Measurements from ENCODE around the gene RAB25.

The RAB25 gene

GRCh38 chr1:156060937-156061636 is at the start of gene RAB25:
Gene RAB25, plus strand, starts transcription at chr1:156061160. Its CDS starts 241 bp downstream, at chr1:156061401.
- no peak within 1 kb of the TSS for H3K4me3 ChIP-seq (ENCODE audit: low read depth, low read length)
- TF ChIP-seq, protein P1, sequence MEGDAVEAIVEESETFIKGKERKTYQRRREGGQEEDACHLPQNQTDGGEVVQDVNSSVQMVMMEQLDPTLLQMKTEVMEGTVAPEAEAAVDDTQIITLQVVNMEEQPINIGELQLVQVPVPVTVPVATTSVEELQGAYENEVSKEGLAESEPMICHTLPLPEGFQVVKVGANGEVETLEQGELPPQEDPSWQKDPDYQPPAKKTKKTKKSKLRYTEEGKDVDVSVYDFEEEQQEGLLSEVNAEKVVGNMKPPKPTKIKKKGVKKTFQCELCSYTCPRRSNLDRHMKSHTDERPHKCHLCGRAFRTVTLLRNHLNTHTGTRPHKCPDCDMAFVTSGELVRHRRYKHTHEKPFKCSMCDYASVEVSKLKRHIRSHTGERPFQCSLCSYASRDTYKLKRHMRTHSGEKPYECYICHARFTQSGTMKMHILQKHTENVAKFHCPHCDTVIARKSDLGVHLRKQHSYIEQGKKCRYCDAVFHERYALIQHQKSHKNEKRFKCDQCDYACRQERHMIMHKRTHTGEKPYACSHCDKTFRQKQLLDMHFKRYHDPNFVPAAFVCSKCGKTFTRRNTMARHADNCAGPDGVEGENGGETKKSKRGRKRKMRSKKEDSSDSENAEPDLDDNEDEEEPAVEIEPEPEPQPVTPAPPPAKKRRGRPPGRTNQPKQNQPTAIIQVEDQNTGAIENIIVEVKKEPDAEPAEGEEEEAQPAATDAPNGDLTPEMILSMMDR (IDR thresholded peaks at IDR 0.05; ENCODE audit: low read depth, low read length), result no peak

DNA sequence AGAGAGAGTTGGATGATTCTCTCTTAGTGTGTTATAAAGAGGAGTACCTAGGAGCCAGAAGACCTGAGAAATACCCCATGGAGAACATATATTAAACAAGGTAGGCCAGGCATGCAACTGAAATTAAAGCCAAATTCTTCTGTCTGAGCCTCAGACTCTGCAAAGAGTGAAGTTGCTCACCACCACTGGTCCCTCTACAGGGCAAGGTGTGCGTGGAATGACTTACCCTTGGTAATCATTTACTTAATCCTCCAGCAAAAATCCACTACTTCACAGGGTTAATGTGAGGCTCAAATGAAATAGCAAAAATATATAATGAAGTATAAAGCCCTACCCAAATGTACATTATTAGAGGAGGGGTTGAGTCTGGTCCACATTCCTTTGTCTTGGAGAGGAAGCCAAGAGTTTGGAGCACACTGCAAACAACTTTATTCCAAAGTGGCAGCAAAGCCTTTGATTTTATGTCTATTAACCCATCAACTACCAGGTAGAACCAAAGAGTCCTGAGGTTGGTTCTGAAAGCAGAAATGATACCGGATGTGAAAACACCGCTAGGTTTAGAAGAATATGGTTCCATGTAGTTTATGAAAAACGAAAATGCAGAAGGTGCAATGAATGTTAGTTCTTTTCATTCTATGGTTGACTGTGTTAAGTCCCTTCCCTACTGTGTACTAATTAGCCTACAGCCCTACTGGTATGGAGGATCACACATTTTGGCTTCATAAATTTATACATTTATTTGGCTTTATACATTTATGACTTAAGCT is 48.7 kb upstream of the RAB25 start:
- no peak overlapping the region for H3K4me3 ChIP-seq (ENCODE audit: low read depth, low read length)
- TF ChIP-seq, protein P1 (IDR thresholded peaks at IDR 0.05; ENCODE audit: low read depth, low read length), result no peak

GRCh38 chr1:156014829-156015228 is 46.1 kb upstream of the RAB25 start:
- no peak overlapping the region for H3K4me3 ChIP-seq (ENCODE audit: low read depth, low read length)
- TF ChIP-seq, protein P1 (IDR thresholded peaks at IDR 0.05; ENCODE audit: low read depth, low read length), result no peak

DNA sequence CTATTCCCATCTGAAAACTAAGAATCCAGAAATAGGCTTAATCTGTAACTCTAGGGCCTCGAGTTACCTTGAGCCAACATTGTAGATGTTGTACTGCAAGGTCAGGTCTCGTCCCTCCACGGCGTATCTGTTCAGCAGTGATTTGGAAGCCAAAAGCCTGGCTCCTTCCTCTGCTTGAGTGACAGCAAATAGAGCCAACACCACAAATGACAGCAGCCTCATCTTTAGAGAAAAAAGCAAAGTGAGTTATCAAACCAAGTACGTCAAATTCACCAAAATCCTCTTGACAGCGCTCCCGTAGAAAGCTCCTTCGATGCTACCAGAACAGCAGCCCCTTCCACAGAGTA is 41.0 kb upstream of the RAB25 start:
- TF ChIP-seq, protein P1 (IDR thresholded peaks at IDR 0.05; ENCODE audit: low read depth, low read length), result no peak

DNA sequence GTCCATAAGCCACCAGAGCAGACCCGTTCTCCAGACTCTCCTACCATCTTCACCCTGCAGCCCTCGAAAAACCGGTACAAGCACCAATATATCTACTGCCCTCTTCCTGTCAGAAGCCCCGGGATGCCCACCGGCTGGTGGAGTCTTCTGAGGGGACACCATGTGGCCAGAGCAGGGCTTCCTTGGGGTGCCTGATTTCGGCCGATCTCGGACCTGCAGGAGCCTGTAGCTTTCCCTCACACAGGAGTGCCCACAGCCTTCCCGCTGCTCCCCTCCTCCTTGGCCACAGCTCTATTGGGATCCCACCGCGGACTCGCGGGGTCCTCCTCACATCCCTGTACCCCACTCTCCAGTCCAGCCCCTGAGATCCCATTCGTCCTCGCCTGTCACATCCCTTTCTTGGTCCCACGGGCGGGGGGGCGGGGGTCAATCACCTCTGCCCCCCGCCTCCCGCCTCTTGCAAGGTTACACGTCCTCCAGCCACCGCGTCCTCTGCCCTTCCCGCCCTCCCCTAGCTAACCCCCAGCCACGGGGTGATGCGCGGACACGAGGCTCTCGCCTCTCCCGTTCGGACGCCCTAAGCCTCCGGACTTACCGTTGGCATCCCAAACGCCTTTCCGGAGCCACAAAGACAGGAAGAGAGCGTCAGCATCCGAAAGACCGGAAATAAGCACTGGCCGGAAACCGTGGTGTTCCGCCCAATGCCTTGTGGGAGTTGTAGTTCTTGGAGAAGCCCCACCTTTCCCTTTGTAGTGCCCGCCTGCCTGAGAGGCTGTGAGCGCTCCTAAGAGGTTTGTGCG is 40.5 kb upstream of the RAB25 start, which contains the start of gene SSR2:
TSS of gene SSR2 (minus strand) at position 659 of the 800 bp plus-strand sequence. CDS start 784 bp downstream, outside the sequence.
- H3K4me3 ChIP-seq (ENCODE audit: low read depth, low read length), result peak within 1 kb of the TSS; percentile 90
- TF ChIP-seq, protein P1 (IDR thresholded peaks at IDR 0.05; ENCODE audit: low read depth, low read length), result no peak

More for the DNA sequence above, 41.0 kb upstream of the RAB25 start:
- H3K4me3 ChIP-seq (ENCODE audit: low read depth, low read length), result peak overlapping the region; percentile 90

GRCh38 chr1:156021093-156021428 is 39.9 kb upstream of the RAB25 start:
- peak overlapping the region; percentile 90 for H3K4me3 ChIP-seq (ENCODE audit: low read depth, low read length)
- TF ChIP-seq, protein P1 (IDR thresholded peaks at IDR 0.05; ENCODE audit: low read depth, low read length), result no peak
